NCI-H510A treated with DMSO at 0.1 percent for 48 hours (cell line): ENCODE measurements around the gene GRK4.

ENCODE experiments used
- DNase-seq: peaks from one replicate; lab custom pipeline; 2025; lab: John Stamatoyannopoulos, UW

The GRK4 gene

DNA sequence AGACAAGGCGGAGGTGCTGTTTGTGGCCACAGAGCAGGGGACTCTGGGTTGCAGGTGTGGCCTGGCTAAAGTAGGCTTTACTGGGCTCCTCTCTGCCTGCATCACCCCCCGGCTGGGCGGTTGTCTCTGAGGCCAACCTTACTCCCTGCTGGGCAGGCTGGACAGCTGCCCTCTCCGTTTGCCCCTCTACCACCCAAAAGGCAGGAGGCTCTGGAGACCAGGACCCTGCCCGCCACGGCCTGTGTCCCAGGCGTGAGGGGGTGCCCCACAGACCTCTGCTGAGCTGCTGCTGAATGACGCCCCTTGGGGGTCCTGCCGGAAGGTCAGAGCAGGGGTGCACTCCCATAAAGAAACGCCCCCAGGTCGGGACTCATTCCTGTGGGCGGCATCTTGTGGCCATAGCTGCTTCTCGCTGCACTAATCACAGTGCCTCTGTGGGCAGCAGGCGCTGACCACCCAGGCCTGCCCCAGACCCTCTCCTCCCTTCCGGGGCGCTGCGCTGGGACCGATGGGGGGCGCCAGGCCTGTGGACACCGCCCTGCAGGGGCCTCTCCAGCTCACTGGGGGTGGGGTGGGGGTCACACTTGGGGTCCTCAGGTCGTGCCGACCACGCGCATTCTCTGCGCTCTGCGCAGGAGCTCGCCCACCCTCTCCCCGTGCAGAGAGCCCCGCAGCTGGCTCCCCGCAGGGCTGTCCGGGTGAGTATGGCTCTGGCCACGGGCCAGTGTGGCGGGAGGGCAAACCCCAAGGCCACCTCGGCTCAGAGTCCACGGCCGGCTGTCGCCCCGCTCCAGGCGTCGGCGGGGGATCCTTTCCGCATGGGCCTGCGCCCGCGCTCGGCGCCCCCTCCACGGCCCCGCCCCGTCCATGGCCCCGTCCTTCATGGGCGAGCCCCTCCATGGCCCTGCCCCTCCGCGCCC is 110.0 kb downstream of the GRK4 start:
- DNase-seq = no peak

DNA sequence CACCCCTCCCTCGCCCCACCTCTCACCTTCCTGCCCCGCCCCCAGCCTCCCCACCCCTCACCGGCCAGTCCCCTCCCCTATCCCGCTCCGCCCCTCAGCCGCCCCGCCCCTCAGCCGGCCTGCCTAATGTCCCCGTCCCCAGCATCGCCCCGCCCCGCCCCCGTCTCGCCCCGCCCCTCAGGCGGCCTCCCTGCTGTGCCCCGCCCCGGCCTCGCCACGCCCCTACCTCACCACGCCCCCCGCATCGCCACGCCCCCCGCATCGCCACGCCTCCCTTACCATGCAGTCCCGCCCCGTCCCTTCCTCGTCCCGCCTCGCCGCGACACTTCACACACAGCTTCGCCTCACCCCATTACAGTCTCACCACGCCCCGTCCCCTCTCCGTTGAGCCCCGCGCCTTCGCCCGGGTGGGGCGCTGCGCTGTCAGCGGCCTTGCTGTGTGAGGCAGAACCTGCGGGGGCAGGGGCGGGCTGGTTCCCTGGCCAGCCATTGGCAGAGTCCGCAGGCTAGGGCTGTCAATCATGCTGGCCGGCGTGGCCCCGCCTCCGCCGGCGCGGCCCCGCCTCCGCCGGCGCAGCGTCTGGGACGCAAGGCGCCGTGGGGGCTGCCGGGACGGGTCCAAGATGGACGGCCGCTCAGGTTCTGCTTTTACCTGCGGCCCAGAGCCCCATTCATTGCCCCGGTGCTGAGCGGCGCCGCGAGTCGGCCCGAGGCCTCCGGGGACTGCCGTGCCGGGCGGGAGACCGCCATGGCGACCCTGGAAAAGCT is 110.9 kb downstream of the GRK4 start, which contains the start of the genes HTT and HTT-AS:
Gene HTT (plus strand): TSS at position 604 of the 768 bp plus-strand sequence. CDS start 145 bp downstream, at position 749.
Gene HTT-AS (minus strand): TSS at position 461 of the 768 bp plus-strand sequence.
- DNase-seq = peak; percentile 76

DNA sequence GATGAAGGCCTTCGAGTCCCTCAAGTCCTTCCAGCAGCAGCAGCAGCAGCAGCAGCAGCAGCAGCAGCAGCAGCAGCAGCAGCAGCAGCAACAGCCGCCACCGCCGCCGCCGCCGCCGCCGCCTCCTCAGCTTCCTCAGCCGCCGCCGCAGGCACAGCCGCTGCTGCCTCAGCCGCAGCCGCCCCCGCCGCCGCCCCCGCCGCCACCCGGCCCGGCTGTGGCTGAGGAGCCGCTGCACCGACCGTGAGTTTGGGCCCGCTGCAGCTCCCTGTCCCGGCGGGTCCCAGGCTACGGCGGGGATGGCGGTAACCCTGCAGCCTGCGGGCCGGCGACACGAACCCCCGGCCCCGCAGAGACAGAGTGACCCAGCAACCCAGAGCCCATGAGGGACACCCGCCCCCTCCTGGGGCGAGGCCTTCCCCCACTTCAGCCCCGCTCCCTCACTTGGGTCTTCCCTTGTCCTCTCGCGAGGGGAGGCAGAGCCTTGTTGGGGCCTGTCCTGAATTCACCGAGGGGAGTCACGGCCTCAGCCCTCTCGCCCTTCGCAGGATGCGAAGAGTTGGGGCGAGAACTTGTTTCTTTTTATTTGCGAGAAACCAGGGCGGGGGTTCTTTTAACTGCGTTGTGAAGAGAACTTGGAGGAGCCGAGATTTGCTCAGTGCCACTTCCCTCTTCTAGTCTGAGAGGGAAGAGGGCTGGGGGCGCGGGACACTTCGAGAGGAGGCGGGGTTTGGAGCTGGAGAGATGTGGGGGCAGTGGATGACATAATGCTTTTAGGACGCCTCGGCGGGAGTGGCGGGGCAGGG is 111.7 kb downstream of the GRK4 start:
- peak; percentile 12 for DNase-seq

DNA sequence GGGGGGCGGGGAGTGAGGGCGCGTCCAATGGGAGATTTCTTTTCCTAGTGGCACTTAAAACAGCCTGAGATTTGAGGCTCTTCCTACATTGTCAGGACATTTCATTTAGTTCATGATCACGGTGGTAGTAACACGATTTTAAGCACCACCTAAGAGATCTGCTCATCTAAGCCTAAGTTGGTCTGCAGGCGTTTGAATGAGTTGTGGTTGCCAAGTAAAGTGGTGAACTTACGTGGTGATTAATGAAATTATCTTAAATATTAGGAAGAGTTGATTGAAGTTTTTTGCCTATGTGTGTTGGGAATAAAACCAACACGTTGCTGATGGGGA is 112.2 kb downstream of the GRK4 start:
- DNase-seq = no peak

DNA sequence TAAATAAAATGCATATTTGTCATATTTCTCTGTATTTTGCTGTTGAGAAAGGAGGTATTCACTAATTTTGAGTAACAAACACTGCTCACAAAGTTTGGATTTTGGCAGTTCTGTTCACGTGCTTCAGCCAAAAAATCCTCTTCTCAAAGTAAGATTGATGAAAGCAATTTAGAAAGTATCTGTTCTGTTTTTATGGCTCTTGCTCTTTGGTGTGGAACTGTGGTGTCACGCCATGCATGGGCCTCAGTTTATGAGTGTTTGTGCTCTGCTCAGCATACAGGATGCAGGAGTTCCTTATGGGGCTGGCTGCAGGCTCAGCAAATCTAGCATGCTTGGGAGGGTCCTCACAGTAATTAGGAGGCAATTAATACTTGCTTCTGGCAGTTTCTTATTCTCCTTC is 114.4 kb downstream of the GRK4 start:
- DNase-seq = no peak

DNA sequence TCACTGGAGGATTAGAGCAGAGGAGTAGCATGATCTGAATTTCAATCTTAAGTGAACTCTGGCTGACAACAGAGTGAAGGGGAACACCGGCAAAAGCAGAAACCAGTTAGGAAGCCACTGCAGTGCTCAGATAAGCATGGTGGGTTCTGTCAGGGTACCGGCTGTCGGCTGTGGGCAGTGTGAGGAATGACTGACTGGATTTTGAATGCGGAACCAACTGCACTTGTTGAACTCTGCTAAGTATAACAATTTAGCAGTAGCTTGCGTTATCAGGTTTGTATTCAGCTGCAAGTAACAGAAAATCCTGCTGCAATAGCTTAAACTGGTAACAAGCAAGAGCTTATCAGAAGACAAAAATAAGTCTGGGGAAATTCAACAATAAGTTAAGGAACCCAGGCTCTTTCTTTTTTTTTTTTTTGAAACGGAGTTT is 116.3 kb downstream of the GRK4 start:
- no peak for DNase-seq

DNA sequence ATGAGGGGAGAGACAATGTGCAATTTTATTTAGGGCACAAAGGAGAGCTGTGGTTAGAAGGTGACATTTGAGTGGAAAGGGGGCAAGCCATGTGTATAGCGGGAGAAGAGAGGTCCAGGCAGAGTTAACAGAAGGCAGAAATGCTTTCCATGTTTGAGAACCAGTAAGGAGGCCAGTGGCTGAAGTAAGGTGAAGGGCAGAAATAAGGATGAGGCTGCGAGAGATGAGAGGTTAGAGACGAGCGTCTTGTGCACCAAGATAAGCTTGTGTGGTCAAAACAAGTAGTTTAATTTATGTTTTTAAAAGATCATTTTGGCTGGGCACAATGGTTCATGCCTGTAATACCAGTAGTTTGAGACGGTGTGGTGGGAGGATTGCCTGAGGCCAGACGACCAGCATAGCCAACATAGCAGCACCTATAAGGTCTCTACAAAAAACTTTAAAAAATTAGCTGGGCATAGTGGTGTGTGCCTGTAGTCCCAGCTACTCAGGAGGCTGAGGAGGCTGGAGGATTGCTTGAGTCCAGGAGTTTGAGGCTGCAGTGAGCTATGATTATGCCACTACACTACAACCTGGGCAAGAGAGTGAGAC is 119.6 kb downstream of the GRK4 start:
- DNase-seq = no peak

DNA sequence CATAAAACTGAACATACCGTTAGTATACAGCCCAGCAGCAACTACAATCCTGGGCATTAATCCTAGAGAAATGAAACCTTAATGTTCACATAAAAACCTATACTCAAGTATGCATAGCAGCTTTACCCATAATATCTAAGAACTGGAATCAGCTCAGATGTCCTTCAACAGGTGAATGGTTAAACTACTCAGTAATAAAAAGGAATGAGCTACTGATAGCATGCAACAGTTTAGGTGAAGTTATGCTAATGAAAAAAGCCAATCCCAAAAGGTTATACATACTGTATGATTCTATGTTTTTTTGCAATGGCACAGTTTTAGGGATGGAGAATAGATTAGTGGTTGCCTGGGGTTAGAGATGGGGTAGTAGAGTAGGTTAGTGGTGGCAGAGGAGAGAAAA is 120.4 kb downstream of the GRK4 start:
- no peak for DNase-seq

DNA sequence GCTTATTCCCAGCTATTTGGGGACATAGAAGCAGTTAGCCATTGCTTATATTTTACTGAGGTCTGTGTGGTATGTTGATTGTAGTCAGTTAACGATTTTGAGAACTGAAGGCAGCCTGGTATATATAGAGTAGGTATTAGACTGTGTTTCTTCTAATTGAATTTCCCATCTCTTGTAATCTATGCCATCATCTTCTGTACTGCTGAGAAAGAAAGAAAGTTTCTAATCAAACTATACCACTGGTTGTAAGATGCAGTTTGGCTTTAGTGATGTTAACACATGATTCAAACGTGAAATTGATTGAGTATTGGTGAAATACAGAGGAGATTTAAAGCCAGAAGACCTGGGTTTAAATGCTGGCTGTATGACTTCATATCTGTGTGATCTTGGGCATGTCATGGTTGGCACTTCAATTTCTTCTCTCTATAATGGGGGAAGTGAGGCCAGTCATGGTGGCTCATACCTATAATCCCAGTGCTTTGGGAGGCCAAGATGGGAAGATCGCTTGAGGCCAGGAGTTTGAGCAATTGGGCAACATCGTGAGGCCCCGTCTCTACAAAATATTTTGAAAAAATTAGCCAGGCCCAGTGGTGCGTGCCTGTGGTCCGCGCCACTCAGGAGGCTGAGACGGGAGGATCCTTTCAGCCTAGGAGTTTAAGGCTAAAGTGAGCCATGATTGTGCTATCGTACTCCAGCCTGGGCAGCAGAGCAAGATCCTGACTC is 122.7 kb downstream of the GRK4 start:
- no peak for DNase-seq

DNA sequence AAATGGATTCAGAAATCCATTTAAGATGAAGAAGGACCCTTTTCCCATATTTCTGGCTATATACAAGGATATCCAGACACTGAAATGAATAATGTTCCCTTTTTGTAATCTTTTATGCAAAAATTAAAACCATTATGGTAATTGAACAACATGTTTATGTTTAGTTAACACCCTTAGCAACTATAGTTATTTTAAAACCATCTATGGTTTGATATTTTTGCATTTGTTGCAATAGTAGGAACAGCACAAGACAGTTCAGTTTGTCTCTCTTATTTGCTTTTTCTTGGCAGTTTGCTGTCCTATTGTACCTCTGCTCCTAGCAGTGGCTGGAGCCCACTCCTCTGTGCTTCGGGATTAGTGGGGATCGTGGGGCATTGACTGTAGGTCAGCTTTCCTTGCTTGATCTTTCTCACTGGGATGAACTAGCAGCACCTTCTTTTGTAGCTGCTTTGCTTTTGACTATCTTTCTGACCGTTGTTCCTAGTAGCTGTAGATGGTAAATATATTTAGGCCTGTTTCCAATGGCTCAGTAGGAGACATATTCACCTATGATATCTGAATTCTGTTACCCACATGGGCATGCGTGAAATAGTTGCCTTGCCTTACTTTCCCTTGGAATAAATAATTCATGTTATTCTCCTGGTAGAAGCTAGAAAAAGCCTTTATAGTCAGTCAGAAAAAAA is 123.9 kb downstream of the GRK4 start:
- no peak for DNase-seq
